HG03196 (cell line): ENCODE data around the gene PDLIM4.

Experiments
- ATAC-seq: cut with Tn5 transposase; IDR thresholded peaks from one replicate; pipeline ENCODE4 v1.9.1; 2021; ENCODE audit not compliant: unreplicated experiment

The PDLIM4 gene

DNA sequence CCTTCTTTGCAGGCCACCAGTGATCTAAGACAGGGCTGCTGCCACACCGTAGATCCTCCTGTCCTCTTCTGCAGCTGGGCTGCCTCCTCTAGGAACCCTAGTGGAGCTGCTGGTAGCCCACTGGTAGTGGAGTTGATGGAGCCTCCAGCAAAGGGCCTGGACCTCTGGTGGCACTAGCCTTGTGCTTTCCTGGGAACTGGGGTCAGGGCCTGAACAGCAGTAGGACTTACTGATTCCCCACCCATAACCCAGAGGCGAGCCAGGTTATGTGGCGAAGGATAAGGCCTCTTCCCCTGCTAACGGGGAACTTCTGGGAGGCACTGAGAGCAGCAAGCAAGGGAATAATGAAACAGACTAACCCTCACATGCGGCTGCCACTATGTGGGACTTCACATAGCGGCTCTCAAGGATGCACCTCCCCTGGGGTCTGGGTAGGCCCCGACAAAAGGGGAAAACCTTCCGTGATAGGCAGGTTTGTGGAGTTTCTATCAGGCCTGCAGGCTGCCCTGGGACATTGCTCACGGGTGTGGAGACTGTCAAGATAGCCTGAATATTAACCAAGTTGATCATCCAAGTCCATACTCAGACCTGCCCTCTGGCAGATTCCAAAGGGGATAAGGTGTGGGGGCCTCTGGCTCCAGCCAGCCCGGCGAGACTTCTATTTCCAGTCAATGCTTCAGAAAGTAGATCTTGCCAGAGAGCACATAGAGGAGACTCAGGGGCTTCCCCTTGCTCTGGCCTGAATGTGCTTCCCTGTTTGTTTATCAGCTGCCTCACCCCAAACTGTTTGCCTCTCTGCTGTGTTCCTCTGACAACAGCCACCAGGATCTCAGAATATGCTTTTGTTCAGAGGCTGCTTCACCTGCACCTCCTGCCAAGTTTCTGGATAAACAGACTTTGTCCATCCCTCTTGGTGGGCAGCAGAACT, 44.1 kb downstream of the PDLIM4 start:
- no peak for ATAC-seq

DNA sequence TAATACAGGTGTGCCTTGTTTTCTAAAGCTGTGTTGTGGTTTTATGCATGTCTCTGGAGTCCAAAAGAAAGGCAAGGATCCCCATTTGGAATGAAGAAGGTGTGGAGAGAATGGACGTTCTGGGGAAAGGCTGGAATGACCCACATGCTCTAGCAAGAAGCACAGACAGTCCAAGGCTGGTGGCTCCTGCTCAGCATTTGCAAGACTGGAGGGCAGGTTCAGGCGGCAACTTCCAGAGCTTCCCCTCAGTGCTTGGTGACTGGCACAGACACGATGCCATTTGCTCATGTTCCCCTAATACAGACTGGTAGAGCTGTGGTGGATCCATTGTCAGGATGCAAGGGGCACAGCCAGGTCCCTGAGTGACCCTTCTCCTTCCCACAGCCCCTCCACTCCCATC, 44.9 kb downstream of the PDLIM4 start:
- no peak for ATAC-seq

DNA sequence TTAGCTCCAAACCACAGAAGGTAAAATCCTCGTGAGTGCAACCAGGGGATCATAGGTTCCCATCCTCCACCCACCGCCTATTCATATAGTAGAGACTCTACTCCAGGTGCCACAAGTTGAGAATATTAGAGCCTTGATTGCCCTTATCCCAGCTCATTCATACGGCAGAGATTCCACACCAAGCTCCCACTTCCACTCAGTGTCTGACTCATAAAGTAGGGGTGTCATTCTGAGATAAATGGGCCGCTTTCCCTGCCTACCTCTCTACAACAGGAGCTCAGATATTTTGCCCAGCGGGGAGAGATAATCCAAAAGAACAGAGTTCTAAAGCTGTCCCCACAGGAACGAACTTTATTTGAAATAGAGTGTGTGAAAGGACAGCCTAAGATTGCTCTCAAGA, 46.1 kb downstream of the PDLIM4 start:
- ATAC-seq = no peak

DNA sequence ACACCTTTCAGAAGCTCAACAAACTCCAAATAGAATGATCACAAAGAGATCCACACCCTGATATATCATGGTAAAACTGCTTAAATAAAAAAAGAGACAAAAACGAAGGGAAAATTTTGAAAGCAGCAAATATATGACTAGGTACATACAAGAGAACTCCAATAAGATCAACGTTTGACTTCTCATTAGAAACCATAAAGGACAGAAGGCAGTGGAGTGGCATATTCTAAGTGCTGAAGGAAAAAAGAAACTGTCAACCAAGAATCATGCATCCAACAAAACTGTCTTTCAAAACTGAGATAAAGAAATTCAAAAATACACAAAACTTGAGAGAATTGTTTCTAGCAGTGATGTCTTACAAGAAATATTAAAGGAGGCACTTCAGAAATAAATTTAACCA, 47.9 kb downstream of the PDLIM4 start:
- no peak for ATAC-seq

DNA sequence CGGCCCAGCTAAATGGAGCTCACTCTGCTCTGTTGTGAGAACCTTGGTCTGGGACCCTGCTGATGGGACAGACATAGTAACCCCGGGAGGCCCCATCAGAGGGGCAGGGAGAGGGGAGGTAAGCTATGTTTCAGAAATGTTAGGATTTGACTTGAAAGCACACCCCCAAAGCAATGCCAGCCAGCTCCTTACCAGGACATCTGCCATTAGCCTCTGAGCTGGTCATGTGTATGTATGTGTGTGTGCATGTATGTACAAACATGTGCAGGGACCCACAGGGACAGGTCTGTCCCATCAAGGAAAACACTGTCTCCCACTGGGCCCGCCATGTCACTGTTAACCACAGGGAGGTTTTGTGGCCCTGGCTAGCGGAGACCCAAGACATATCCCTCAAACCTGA, 51.2 kb downstream of the PDLIM4 start:
- no peak for ATAC-seq

DNA sequence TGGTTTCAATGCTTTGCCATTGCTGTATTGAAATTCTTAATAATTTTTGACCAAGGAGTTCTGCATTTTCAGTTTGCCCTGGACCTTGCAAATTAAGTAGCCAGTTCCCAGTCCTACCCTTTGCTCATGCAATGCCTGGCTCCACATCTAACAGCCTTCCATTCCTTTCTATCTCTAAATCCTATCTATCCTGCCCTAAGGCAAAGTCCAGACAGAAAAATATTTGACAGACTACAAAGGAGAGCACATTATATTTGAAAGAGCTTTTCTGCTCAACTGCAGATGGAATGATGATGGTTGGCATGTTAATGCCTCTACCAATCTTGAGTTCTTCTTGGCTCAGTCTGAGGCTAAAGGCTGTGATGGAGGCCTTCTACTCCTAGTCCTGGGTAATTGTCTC, 52.2 kb downstream of the PDLIM4 start:
- ATAC-seq = no peak

DNA sequence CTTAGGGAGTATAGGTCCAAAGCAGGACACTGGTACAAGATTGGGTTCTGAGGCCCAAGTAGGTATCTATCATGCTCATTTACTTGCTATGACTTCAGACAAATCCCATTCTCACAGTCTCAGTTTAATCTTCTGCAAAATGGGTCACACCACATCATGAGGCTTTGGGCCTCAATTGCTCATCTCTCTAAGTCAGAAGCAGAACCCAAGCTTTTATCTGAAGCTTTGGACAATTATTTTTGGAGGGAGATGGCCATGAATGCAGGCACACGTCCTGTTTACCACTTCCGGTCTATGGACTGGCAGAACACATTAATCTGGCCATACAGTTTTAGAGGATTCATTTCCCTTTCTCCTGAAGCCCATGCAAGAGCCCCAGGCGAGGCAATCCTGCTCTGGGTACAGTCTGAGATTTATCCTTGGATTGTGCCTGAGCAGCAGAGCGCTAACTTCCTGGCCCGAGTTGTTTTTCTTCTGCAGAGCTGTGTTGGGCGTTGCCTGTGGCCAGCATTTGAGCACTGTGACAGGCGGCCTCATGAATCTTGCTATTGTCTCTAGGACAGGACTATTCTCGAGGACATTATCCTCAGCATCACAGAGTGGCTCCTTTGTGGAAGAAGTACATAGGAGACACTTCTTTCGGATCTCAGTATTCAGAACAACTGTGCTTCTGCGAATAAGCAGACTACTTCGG, 52.8 kb downstream of the PDLIM4 start:
- ATAC-seq = no peak

DNA sequence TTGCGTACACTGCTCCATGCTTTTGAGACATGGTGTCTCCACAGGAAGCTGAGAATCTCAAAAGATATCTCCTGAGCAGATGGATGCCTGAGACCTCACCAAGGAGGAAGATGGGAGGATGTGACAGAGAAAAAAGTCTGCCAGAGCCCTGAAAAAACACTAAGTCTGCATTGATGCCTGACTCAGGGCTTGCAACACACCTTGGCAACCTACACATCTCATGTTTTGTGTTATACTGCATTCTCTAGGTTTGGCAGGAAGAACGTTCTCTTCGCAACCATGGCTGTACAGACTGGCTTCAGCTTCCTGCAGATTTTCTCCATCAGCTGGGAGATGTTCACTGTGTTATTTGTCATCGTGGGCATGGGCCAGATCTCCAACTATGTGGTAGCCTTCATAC, 55.9 kb downstream of the PDLIM4 start:
- ATAC-seq = no peak

DNA sequence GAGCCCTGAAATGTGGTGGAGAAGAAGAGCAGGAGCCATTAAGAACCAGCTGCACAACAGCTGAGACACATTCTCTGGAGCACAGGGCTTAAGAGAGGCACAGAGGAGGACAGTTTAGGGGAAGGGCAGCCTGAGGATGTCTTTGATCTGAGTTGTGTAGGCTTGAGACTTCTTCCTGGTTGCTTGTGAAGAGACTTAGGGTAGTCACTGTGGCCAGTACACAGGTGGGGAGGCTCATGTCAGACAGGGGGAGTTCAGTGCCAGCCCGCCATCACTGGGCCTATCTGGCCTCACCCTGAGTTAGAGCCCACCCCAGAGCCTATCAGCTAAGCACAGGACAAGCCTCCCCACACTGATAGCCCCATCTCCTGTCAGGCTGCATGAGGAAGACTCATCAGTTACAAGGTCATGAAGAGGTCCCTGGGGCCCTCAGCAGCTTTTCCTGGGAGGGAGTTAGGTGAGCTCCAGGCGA, 56.5 kb downstream of the PDLIM4 start:
- ATAC-seq = no peak

DNA sequence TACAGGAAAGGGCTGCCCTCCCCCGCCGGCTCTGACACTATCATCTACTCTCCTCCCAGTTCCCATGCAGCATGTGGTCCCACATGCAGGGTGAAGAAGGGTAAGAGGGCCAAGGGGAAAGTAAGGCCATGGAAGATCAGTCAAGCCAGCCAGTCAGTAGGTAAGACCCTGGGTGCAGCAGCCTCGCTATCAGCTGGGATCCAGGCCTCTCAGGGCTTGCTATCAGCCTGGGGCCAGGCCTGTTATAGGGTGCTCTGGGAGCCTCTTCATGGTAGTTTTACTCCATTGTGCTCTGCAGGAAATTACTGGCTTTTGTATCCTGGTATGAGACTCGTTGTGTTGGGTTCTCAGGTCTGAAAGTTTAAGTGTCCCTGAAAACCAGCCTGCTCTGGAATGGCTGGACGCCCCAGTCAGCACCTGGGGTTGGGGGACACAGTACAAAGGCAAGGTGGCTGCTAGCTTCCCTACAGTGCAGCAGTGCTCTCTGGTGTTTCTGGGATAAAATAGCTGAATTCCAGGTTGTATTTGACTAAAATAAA, 58.1 kb downstream of the PDLIM4 start:
- no peak for ATAC-seq

DNA sequence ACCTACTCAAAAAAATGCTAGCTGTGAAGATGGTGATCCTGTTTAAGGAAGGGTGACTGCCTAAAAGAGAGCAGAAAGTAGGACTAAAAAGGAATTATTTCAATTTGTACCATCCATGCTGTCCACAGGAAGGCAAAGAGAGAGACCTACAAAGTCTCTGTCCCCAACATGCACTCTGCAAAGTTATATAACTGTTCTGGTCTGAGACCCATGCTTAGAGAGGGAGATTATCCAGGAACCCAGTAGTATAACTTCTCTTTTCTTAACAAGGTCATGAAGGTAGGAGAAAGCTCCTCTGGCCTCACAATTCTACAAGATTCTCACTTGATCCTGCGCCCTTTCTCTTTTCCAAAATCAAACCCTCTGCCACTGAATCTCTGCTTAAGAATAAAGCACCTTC, 62.5 kb downstream of the PDLIM4 start:
- no peak for ATAC-seq

DNA sequence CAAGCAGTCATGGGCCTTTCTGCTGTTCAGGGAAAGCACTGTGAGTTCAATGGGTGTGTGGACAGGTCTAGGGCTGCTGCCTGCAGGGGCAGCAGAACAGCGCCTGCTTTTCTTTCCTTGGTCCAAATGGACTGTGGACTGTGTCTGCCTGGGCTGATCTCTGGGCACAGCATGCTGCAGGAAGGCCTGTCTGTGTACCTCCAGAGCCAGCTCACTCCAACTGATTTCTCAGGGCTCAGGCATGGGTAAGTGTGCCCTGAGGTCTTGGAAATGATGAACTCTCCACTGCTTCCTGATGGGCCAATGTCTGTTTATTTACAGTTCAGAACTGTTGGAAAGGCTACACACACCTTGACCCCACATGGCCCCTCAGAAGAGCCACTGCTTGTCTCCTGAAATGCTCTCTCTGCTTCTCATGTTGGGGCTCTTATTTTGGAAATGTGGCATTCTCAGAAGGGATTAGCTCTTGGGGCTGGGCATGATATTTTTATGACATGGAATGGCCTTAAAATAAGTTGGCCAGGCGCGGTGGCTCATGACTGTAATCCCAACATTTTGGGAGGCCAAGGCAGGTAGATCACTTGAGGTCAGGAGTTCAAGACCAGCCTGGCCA, 63.7 kb downstream of the PDLIM4 start:
- no peak for ATAC-seq

DNA sequence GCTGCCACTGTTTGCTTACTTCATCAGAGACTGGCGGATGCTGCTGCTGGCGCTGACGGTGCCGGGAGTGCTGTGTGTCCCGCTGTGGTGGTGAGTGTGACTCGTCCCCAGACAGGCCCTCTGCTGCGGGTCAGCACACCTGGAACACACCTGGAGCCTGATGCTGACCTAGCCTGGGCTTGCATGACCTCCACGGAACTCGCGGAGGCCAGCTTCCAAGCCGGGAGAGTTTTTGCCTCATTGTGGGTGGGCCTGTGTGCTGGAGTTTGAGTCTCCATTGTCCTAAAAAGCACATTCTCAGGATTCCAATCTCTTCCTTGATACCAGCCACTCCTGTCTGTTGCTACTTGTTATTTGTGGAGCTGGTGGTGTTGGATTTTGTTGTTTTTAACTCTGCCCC, 64.8 kb downstream of the PDLIM4 start:
- no peak for ATAC-seq
